SK-N-SH (cell line): ENCODE results near the gene KRT9.

Experiments used
- CHD2 ChIP-seq: fragments of 150-350 bp; IDR thresholded peaks from 2 replicates; pipeline ENCODE4 v1.6.1; 2018; ENCODE audit warnings: low read length; ENCODE audit not compliant: partially characterized antibody
- JUND ChIP-seq: IDR thresholded peaks from 2 replicates; pipeline ENCODE4 v1.4.0; 2012
- NFIC ChIP-seq: IDR thresholded peaks from 2 replicates; pipeline ENCODE4 v1.4.0; 2012; ENCODE audit warnings: borderline replicate concordance
- NRF1 ChIP-seq: IDR thresholded peaks from 2 replicates; pipeline ENCODE4 v1.6.1; 2012; ENCODE audit warnings: low read depth, mild to moderate bottlenecking, low read length
- POLR2AphosphoS5 ChIP-seq: IDR thresholded peaks from 2 replicates; pipeline ENCODE4 v1.6.1; 2012; ENCODE audit warnings: low read depth, low read length
- RAD21 ChIP-seq: IDR thresholded peaks from 2 replicates; pipeline ENCODE4 v1.6.1; 2012; ENCODE audit warnings: mild to moderate bottlenecking, low read length
- SIN3A ChIP-seq: IDR thresholded peaks from 2 replicates; pipeline ENCODE4 v1.6.1; 2012; ENCODE audit warnings: low read depth, mild to moderate bottlenecking, low read length, moderate library complexity, borderline replicate concordance
- TAF1 ChIP-seq: IDR thresholded peaks from 2 replicates; pipeline ENCODE4 v1.6.1; 2012; ENCODE audit warnings: low read depth, mild to moderate bottlenecking, low read length, moderate library complexity, borderline replicate concordance
- TEAD4 ChIP-seq: IDR thresholded peaks from 2 replicates; pipeline ENCODE4 v1.4.0; 2012; ENCODE audit warnings: mild to moderate bottlenecking, borderline replicate concordance; ENCODE audit not compliant: insufficient read depth
- TF ChIP-seq, protein P1 (sequence below): fragments of 200-600 bp; sonication (generic); IDR thresholded peaks from 2 replicates; pipeline ENCODE4 v1.6.1; 2017; ENCODE audit warnings: antibody characterized with exemption, mild to moderate bottlenecking, moderate library complexity
- TF ChIP-seq, protein P2 (sequence below): IDR thresholded peaks from 2 replicates; pipeline ENCODE4 v1.4.0; 2012; ENCODE audit warnings: low read depth
- TF ChIP-seq, protein P3 (sequence below): IDR thresholded peaks from 2 replicates; pipeline ENCODE4; 2012
- TF ChIP-seq, protein P4 (sequence below): IDR thresholded peaks from 2 replicates; pipeline ENCODE4 v1.4.0; 2012; ENCODE audit warnings: low read depth, borderline replicate concordance
- TF ChIP-seq, protein P5 (sequence below): IDR thresholded peaks from 2 replicates; pipeline ENCODE4 v1.6.1; 2012; ENCODE audit warnings: mild to moderate bottlenecking, low read depth, low read length, moderate library complexity

DNA sequence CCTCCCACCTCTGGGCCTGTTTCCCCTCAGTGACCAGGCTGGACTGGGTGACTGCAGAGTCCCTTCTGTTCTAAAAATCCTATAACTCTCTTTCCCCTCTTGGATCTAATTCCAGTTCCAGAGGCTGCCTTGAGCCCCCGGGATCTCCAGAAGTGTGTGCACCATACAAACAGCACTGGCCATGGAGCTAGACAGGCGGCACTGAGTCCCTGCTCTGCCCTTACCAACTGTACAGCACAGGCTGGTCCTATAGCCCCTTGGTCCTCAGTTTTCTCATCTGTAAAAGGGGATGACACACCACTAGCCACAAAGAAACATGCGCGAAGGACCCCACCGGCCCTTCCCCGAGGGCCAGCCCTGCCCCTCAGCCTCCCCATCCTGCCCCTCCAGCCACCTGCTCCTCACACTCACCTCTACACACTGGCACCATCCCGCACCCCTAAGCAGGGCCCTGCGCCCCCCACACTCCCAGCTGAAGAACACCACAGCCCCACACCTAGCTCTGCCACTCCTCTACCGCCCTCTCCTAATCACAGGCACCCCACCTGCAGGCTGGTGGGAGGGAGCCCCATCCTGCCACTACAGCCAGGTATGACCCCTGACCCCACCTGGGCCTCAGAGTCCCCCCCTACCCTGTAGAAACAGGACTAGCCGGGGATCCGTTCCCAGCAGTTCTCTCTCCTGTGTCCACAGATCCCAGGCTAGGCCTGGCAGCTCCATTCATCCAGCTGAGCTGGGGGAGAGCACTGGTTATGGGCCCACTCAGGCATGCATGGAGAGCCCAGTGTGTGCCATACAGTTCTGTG, 41.6 kb upstream of the KRT9 start:
- no peak for TF ChIP-seq TEAD4
- TF ChIP-seq, protein P1, sequence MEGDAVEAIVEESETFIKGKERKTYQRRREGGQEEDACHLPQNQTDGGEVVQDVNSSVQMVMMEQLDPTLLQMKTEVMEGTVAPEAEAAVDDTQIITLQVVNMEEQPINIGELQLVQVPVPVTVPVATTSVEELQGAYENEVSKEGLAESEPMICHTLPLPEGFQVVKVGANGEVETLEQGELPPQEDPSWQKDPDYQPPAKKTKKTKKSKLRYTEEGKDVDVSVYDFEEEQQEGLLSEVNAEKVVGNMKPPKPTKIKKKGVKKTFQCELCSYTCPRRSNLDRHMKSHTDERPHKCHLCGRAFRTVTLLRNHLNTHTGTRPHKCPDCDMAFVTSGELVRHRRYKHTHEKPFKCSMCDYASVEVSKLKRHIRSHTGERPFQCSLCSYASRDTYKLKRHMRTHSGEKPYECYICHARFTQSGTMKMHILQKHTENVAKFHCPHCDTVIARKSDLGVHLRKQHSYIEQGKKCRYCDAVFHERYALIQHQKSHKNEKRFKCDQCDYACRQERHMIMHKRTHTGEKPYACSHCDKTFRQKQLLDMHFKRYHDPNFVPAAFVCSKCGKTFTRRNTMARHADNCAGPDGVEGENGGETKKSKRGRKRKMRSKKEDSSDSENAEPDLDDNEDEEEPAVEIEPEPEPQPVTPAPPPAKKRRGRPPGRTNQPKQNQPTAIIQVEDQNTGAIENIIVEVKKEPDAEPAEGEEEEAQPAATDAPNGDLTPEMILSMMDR = no peak
- TF ChIP-seq RAD21 = no peak
- TF ChIP-seq TAF1 = no peak
- TF ChIP-seq, protein P2, sequence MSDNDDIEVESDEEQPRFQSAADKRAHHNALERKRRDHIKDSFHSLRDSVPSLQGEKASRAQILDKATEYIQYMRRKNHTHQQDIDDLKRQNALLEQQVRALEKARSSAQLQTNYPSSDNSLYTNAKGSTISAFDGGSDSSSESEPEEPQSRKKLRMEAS = no peak
- no peak for TF ChIP-seq POLR2AphosphoS5
- TF ChIP-seq SIN3A = no peak
- TF ChIP-seq, protein P3, sequence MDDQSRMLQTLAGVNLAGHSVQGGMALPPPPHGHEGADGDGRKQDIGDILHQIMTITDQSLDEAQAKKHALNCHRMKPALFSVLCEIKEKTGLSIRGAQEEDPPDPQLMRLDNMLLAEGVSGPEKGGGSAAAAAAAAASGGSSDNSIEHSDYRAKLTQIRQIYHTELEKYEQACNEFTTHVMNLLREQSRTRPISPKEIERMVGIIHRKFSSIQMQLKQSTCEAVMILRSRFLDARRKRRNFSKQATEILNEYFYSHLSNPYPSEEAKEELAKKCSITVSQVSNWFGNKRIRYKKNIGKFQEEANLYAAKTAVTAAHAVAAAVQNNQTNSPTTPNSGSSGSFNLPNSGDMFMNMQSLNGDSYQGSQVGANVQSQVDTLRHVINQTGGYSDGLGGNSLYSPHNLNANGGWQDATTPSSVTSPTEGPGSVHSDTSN = no peak
- no peak for TF ChIP-seq NFIC
- TF ChIP-seq, protein P4, sequence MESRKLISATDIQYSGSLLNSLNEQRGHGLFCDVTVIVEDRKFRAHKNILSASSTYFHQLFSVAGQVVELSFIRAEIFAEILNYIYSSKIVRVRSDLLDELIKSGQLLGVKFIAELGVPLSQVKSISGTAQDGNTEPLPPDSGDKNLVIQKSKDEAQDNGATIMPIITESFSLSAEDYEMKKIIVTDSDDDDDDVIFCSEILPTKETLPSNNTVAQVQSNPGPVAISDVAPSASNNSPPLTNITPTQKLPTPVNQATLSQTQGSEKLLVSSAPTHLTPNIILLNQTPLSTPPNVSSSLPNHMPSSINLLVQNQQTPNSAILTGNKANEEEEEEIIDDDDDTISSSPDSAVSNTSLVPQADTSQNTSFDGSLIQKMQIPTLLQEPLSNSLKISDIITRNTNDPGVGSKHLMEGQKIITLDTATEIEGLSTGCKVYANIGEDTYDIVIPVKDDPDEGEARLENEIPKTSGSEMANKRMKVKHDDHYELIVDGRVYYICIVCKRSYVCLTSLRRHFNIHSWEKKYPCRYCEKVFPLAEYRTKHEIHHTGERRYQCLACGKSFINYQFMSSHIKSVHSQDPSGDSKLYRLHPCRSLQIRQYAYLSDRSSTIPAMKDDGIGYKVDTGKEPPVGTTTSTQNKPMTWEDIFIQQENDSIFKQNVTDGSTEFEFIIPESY = no peak
- TF ChIP-seq CHD2 = no peak
- TF ChIP-seq, protein P5, sequence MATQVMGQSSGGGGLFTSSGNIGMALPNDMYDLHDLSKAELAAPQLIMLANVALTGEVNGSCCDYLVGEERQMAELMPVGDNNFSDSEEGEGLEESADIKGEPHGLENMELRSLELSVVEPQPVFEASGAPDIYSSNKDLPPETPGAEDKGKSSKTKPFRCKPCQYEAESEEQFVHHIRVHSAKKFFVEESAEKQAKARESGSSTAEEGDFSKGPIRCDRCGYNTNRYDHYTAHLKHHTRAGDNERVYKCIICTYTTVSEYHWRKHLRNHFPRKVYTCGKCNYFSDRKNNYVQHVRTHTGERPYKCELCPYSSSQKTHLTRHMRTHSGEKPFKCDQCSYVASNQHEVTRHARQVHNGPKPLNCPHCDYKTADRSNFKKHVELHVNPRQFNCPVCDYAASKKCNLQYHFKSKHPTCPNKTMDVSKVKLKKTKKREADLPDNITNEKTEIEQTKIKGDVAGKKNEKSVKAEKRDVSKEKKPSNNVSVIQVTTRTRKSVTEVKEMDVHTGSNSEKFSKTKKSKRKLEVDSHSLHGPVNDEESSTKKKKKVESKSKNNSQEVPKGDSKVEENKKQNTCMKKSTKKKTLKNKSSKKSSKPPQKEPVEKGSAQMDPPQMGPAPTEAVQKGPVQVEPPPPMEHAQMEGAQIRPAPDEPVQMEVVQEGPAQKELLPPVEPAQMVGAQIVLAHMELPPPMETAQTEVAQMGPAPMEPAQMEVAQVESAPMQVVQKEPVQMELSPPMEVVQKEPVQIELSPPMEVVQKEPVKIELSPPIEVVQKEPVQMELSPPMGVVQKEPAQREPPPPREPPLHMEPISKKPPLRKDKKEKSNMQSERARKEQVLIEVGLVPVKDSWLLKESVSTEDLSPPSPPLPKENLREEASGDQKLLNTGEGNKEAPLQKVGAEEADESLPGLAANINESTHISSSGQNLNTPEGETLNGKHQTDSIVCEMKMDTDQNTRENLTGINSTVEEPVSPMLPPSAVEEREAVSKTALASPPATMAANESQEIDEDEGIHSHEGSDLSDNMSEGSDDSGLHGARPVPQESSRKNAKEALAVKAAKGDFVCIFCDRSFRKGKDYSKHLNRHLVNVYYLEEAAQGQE = no peak
- no peak for TF ChIP-seq JUND
- no peak for TF ChIP-seq NRF1
